AG09319 (cell line): ENCODE results near the gene CD40.

ENCODE experiments used
- DNase-seq: peaks from one replicate; pipeline ENCODE4 v3.0.0-alpha.2; 2010; ENCODE audit warnings: low read depth; ENCODE audit errors: extremely low read depth
- CTCF ChIP-seq: IDR thresholded peaks from 2 replicates; pipeline ENCODE4 v1.5.1; 2011; ENCODE audit warnings: low read depth, mild to moderate bottlenecking, inconsistent platforms, low read length, moderate library complexity

The CD40 gene

GRCh38 chr20:46152824-46153586, 34.9 kb downstream of the CD40 start:
- no peak for TF ChIP-seq CTCF
- no peak for DNase-seq

DNA sequence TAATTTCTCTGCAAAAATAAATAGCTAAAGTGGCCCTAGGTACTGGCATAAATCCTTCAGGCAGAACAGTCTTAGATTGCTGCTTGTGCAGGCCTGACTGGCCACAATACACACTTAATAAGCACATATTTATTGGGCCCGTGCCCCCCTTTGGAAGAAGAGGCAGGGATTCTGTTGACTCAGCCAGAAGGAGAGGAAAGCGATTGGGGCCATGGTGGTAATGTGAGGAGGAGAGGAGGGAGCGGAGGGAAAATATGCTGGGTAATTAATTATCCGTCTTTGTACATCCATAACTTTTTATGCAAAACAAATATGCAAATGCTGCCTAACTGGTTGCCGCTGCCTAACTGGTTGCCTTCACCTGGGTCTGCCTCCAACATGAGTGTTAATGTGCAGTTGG, 36.2 kb downstream of the CD40 start:
- no peak for TF ChIP-seq CTCF
- DNase-seq: no peak

DNA sequence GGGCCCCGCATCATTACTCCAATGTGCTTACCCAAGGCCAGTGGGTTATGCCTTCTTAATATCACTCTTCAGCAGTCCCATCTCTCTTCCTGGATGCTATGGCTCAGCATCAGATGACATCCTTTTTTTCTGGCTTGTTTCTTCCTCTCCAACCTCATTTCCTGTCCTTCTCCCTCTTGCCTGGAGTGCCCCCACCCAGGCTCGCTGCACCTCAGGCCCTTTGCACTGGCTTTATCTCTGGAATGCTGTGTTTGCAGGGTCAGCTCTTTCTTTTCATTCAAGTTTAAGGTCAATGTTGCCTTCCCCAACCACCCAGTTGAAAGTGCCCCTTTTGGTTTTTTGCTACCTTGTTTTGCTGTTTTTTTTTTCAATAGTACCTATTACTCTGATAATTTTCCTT, 36.7 kb downstream of the CD40 start:
- DNase-seq: no peak
- TF ChIP-seq CTCF: no peak

GRCh38 chr20:46156065-46156464, 38.0 kb downstream of the CD40 start:
- no peak for TF ChIP-seq CTCF

GRCh38 chr20:46157076-46157592, 39.0 kb downstream of the CD40 start:
- no peak for DNase-seq
- no peak for TF ChIP-seq CTCF

More at GRCh38 chr20:46156065-46156464, 38.0 kb downstream of the CD40 start:
- DNase-seq: no peak

- DNase-seq: no peak
- no peak for TF ChIP-seq CTCF
Measured at GRCh38 chr20:46157625-46158024, 39.5 kb downstream of the CD40 start.

GRCh38 chr20:46158476-46158987, 40.4 kb downstream of the CD40 start:
- no peak for DNase-seq
- no peak for TF ChIP-seq CTCF
